GM19238 (cell line): ENCODE measurements around the gene CERK.
A peak's percentile ranks its signal among the peaks of the same experiment; 100 is the strongest.

Experiments used
- DNase-seq: peaks from one replicate; pipeline ENCODE4 v3.0.0; 2011; ENCODE audit warnings: low spot score; ENCODE audit not compliant: insufficient read length

Gene CERK

GRCh38 chr22:46766611-46767010 is 28.6 kb upstream of the CERK start:
- no peak for DNase-seq

DNA sequence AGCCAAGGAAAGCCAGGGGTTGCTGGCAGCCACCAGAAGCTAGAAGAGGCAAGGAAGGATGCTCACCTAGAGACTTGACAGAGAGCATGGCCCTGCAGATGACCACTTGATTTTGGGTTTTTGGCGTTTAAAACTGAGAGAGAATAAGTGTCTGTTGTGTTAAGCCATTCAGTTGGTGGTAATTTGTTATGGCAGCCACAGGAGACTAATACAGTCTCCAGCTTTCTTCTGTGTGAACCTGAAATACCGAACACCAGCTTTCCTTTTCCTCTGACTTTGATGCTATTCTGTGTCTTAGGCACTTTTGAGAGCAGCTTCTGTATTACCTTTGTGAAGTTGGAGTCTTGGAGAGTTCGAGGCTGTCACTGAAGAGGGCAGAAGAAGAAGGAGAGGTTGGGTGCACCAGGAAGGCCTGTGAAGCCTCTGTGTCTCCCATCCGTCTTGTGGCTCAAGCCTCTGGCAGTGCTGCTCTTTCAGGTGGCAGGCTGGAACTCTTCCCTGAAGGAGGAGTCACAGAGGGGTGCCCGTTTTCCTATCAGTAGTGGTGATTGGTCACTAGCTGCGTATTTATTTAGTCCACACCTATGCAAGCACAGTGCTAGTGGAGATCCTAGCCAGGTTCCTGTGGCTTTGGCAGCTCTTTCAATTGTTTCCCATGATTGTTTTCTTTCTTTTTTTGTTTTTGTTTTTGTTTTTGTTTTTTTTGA is 26.9 kb upstream of the CERK start:
- DNase-seq, result no peak

GRCh38 chr22:46764140-46764680 is 26.2 kb upstream of the CERK start:
- DNase-seq, result no peak

DNA sequence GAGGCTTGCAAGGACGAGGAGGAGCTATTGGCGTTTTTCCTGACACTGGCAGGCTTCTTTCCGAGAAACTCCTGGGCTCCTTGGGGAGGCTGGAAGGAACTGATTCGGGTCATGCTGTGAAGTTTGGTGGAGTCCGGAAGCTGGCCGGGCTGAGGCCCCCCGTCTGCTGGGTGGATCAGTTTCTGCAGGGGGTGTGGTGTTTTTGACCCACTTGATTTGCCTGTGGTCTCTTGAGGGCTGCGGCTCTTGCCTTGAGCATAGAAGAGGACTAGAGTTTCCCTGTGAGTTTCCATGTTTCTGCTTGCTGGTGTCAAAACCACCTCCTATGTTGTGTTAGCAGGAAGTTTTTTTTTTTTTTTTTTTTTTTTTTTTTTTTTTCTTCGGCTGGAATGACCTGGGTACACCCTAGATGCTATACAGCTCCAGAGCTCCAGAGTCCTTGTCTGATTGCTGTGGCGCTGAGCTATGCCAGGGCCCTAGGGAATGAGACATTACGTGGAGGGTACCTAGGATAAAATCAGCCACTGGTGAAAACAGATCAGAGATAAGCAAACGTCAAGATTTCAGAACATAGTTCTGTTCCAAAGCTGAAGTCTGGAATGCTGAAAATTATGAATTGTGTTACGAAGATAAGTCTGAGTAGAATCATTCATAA is 25.1 kb upstream of the CERK start:
- peak; percentile 80 for DNase-seq

GRCh38 chr22:46762238-46763050 is 24.4 kb upstream of the CERK start, which contains the start of gene TBC1D22A:
Gene TBC1D22A, plus strand, starts transcription at chr22:46762650. Its CDS starts 137 bp downstream, at chr22:46762787.
- peak; percentile 96 for DNase-seq

DNA sequence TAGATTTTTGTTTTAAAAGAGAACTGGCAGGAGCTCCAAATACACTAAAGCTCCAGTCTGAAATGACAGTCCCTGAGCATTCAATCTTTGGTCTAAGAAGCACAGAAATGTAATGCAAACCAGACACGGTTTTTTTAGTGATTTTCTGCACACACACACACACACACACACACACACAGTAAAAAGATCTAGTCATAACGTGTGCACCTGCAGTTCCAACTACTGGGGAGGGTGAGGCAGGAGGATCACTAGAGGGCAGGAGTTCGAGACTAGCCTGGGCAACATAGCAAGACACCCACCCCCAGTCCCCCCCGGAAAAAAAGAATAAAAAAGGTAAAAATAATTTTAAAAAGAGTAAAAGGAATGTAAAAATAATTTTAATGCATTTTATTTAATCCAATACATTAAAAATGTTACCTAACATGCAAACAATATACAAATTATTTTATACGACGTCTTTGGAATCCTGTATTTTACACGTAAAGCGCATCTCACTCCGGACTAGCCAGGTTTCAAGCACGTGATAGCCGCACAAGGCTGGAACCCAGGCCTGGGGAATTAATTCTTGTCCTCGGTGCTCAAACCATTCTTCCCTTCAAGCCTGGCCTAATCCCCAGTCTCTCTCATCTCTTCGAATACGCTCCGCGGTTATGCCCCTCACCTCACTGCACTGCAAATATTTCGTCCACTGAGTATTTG is 23.6 kb upstream of the CERK start:
- no peak for DNase-seq

DNA sequence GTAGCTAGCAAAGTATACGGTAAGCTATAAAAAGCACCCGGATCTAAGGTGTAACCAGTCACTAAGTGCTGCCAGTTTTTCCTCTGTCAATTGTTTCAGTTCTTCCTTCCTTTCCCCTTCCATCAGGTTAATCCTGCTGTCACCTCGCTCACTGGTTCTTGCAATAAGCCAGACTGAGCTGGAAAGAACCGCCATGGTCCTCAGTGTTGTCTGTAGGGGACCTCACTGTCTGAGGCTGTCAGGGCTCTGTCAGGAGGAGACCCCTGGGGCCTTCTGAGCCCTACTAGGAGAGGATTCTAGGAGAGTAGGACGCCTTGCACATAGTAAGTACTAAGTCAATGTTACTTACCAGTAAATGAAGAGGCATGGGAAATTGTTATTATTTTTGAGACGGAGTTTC is 23.0 kb upstream of the CERK start:
- DNase-seq, result no peak

DNA sequence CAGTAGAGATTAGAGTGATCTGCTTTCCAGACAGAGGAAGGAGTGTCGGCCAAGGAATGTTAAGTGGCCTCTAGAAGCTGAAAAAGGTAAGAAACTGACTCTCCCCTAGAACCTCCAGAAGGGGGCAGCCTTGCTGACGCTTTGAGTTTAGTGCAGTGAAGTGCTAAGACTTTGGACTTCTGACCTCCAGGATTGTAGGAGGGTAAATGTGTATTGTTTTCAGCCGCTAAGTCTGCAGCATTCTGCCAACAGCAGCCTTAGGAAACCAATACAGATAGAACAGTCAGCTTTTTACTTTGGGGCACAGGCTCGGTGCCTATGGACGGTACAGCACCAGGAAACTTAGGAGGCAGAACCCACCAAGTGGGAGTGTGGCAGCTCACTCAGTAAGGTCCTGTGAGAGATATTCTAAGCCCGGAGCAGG is 20.8 kb upstream of the CERK start:
- no peak for DNase-seq

DNA sequence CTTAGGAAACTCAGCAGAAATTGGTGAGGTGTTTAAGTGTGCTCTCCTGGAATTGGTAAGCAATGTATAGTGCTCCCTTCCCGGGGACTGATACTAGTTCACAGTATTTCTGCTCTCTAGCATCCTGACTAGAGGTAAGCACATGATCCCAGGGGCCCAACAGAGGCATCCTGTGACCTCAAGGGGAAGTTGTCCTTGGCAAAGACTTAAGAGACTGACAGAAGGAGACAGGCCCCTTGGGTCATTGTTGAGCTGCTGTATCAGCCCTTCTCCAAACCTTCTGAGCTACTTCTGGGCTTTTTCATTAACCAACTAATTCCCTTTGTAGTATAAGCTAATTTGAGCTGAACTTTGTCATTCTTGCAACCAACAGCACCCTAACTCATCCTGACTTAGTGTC is 20.1 kb upstream of the CERK start:
- no peak for DNase-seq

- DNase-seq, result no peak
Observed at GRCh38 chr22:46757104-46757503, 19.1 kb upstream of the CERK start.

DNA sequence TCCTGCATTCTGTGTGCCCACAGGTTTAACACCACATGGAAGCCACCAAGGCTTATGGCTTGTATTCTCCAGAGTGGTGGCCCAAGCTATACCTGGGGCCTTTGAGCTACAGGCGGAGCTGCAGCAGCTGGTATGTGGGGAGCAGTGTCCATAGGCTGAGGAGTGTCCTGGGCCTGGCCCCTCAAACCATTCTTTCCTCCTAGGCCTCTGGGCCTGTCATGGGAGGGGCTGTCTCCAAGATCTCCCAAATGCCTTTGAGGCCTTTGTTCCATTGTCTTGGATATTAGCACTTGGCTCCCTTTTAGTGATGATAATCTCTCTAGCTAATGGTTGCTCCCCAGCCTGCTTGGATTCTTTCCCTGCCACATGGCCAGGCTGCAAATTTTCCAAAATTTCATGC is 18.0 kb upstream of the CERK start:
- no peak for DNase-seq

GRCh38 chr22:46755525-46755924 is 17.5 kb upstream of the CERK start:
- DNase-seq, result no peak

DNA sequence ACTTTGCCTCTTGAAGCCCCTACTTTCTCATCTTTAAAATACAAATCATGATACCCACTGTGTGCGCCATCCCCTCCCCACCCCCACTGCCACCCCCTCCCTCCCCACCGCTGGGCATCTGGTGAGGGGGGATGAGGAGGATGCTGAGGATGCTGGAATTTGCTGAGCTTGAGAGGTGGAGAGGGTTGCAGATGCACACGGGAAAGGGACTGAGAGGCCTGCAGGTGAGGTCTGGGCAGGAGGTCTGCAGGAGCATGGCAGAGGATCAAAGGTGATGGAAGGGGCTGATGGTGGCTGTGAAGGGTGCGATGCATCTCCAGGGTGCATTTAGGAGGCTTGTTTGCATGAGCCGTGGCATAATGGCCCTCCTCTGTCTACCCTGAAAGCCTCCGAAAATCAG is 16.8 kb upstream of the CERK start:
- no peak for DNase-seq

DNA sequence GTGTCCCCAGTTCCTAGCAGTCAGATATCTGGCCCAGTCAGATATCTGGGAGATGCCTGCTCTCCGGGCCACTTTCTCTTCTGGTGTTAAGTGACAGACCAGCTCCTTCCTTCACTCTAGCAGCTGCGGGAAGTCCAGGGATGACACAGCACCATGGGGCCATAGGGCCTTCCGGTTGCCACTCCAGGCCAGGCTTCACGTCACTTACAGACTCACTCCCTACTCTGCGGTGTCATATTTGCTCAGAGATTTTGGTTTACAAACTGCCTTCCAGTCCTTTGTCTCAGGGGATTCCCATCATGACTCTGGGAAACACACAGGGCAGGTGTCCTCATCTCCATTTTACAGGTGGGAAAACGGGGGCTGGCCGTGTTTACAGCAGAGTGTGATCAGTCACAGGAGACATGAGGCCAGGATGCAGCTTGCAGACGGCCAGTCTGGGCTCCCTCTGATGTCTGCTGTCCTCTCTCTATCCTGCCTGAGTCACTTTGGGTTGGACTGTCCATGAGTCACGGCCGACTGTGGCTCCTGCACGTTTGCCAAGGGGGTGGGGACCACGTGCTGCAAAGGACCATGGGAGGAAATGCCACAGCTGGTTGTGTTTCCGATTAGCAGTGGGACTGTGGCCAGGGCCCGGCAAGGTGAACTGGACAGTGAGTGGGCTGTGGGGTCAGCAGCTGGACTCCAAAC is 16.2 kb upstream of the CERK start:
- DNase-seq, result no peak

- DNase-seq, result no peak
Observed at GRCh38 chr22:46753761-46754109, 15.7 kb upstream of the CERK start.

GRCh38 chr22:46753360-46753759 is 15.3 kb upstream of the CERK start:
- no peak for DNase-seq

DNA sequence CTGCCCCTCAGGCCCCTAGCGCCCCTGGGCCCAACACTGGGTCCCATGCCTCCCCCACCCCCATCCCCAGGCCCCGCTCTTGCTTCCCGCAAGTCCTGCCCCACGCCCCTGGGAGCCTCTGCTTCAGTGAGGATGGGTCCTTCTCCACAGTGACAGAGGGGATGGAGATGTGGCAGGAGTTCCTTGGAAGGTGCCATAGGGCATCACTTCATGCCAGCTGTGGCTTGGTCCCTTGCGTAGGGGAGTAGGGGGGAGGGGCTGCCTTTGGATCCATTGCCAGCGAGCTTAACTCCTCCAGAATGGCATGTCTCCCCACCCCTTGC is 14.9 kb upstream of the CERK start:
- no peak for DNase-seq

DNA sequence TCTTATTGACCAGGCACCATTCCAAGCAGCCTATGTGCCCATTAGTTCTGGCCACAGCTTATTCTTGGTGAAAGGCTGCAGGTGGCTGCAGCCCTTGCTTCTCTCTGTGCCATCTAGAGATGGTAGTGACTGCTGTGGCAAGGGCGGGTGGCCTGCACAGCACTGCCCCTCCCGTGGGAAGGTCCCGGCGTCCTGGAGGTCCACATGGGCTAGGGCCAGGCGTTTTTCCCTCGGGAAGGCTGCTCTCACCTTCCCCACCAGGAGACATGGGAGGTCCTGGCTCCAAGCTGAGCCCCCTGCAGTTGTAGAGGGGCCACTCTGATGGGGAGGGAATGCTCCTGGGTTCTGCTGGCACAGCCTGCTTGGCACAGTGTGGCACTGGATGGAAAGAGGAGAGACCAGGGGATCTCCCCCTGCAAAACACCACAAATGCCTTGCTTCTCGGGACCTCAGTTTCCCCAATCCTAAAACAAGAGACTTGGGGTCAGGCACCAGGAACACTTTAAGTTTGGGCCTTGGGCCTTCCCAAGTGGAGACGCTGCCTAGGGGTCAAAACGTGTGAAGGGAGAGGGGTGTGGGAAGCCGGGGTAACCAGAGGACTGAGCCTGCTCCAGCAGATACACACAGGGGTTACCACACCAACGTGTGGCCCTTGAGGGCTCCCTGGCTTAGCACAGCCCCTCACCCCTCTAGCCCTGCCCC is 14.4 kb upstream of the CERK start:
- DNase-seq, result no peak

- no peak for DNase-seq
Observed at GRCh38 chr22:46750863-46751443, 12.9 kb upstream of the CERK start.

DNA sequence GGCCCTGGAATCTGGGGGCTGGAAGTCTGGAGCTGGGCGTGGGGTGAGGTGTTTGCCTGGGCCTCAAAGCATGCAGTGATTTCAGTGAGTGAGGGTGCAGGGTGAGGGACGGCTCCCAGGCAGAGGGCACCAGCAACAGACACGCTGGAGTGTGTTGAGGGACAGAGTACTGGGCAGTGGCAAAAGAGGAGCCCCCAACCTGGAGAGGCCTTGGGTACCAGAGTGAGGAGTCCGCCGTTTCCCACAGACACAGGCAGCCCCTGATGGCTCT is 12.4 kb upstream of the CERK start:
- DNase-seq, result no peak
